Spleen (tissue), 7 donors: ENCODE results near the gene KRTAP5-8.

Experiments
- POLR2A ChIP-seq, 3 donors: fragments of 450-650 bp; IDR thresholded peaks; one replicate each; pipeline ENCODE4 v1.5.1; 2017; ENCODE audit warnings: antibody characterized with exemption in 3 of 3, mild to moderate bottlenecking in 1 of 3
- TF ChIP-seq, protein P1 (sequence below), 11 experiments: fragments of 200-600 bp in 7 of 11; fragments of 450-650 bp in 4 of 11; sonication (generic) in 4 of 11; IDR thresholded peaks in 8 of 11; conservative IDR thresholded peaks in 3 of 11; 1 replicate in 7 of 11; 2 replicates in 4 of 11; pipeline versions ENCODE4 v1.4.0 to v1.8.0; 2016 to 2021; ENCODE audit warnings: antibody characterized with exemption in 11 of 11, inconsistent platforms in 4 of 11, mild to moderate bottlenecking in 1 of 11
- donor health status: DM: no; HTN: no; CAD: no; lungs with moderate emphysema.
- donor health status: DM: no; HTN: no; CAD: no.
- donor health status: DM: no; HTN: no; CAD: no.

DNA sequence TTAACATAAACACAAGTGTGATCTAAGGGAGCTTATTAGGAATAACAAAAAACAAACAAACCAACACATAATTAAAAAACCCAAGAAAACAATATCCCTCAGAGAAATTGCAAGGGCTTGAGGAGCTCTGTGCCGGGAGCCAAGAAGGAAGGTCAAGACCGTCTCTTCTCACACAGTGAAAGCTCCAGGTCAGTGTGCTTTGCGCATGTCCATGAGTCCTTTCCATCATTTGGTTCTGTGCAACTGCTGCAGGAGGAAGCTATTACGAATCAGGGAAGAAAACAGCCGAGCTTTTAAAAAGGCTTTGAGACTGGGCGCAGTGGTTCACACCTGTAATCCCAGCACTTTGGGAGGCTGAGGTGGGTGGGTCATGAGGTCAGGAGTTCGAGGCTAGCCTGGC, 4.6 kb downstream of the KRTAP5-8 start:
- TF ChIP-seq, protein P1, sequence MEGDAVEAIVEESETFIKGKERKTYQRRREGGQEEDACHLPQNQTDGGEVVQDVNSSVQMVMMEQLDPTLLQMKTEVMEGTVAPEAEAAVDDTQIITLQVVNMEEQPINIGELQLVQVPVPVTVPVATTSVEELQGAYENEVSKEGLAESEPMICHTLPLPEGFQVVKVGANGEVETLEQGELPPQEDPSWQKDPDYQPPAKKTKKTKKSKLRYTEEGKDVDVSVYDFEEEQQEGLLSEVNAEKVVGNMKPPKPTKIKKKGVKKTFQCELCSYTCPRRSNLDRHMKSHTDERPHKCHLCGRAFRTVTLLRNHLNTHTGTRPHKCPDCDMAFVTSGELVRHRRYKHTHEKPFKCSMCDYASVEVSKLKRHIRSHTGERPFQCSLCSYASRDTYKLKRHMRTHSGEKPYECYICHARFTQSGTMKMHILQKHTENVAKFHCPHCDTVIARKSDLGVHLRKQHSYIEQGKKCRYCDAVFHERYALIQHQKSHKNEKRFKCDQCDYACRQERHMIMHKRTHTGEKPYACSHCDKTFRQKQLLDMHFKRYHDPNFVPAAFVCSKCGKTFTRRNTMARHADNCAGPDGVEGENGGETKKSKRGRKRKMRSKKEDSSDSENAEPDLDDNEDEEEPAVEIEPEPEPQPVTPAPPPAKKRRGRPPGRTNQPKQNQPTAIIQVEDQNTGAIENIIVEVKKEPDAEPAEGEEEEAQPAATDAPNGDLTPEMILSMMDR (IDR thresholded peaks at IDR 0.05 in 8 of 11, conservative IDR thresholded peaks at IDR 0.05 in 3 of 11) = no peak
- TF ChIP-seq POLR2A (IDR thresholded peaks at IDR 0.05) = no peak
